Measurements from ENCODE around the gene U2SURP. TPM values are rescaled to one million over a fixed set of nuclear protein-coding genes. Genes with fewer than 3 reads are reported as not detected.

U2SURP gene
- total and polyA plus RNA-seq, 4 donors, result 8.3 to 41.2 (median 30.3) TPM

- Histone ChIP-seq H3K9me3 (ENCODE audit: control insufficient read depth in 4 of 4, low read length in 3 of 4) (no peaks in the 10 kb centered on the region), H3K9ac (ENCODE audit: low read depth in 1 of 2, low read length in 2 of 2) (no peak overlapping the region), H3K27ac (ENCODE audit: low read depth in 1 of 2, low read length in 2 of 2) (no peak overlapping the region), H3K4me1 (ENCODE audit: control insufficient read depth in 4 of 4, insufficient read depth in 4 of 4, low read length in 3 of 4) (peaks cover 5 to 23% (median 20%) of the 10 kb centered on the region in 4 donors), H3K36me3 (ENCODE audit: control insufficient read depth in 4 of 4, insufficient read depth in 3 of 4, low read depth in 1 of 4, low read length in 3 of 4) (no peaks in the 10 kb centered on the region), H3K4me3 (ENCODE audit: low read depth in 1 of 3, low read length in 3 of 3) (no peak overlapping the region), H3K27me3 (ENCODE audit: control insufficient read depth in 4 of 4, insufficient read depth in 4 of 4, low read length in 3 of 4) (no peaks in the 10 kb centered on the region)
- TF ChIP-seq RAD21 (IDR thresholded peaks at IDR 0.05) (peak in 1 of 2 donors; percentile 17), TAF1 (conservative IDR thresholded peaks at IDR 0.05) (no peak)
- WGBS, result 97% methylated on average over 4 of the region's 4 CpGs
- DNase-seq (ENCODE audit: low spot score), result no peak
These were observed 25.9 kb upstream of the U2SURP start for GRCh38 chr3:142975316-142975995.

GRCh38 chr3:142976621-142977398, 24.6 kb upstream of the U2SURP start:
- H3K9ac ChIP-seq (ENCODE audit: low read depth in 1 of 2, low read length in 2 of 2), result no peak overlapping the region
- H3K36me3 ChIP-seq (ENCODE audit: control insufficient read depth in 4 of 4, insufficient read depth in 3 of 4, low read depth in 1 of 4, low read length in 3 of 4), result no peaks in the 10 kb centered on the region
- H3K27me3 ChIP-seq (ENCODE audit: control insufficient read depth in 4 of 4, insufficient read depth in 4 of 4, low read length in 3 of 4), result no peaks in the 10 kb centered on the region
- H3K9me3 ChIP-seq (ENCODE audit: control insufficient read depth in 4 of 4, low read length in 3 of 4), result no peaks in the 10 kb centered on the region
- H3K27ac ChIP-seq (ENCODE audit: low read depth in 1 of 2, low read length in 2 of 2), result no peak overlapping the region
- H3K4me3 ChIP-seq (ENCODE audit: low read depth in 1 of 3, low read length in 3 of 3), result no peak overlapping the region
- 71% methylated on average over 8 of the region's 8 CpGs for WGBS
- TF ChIP-seq, protein P1, sequence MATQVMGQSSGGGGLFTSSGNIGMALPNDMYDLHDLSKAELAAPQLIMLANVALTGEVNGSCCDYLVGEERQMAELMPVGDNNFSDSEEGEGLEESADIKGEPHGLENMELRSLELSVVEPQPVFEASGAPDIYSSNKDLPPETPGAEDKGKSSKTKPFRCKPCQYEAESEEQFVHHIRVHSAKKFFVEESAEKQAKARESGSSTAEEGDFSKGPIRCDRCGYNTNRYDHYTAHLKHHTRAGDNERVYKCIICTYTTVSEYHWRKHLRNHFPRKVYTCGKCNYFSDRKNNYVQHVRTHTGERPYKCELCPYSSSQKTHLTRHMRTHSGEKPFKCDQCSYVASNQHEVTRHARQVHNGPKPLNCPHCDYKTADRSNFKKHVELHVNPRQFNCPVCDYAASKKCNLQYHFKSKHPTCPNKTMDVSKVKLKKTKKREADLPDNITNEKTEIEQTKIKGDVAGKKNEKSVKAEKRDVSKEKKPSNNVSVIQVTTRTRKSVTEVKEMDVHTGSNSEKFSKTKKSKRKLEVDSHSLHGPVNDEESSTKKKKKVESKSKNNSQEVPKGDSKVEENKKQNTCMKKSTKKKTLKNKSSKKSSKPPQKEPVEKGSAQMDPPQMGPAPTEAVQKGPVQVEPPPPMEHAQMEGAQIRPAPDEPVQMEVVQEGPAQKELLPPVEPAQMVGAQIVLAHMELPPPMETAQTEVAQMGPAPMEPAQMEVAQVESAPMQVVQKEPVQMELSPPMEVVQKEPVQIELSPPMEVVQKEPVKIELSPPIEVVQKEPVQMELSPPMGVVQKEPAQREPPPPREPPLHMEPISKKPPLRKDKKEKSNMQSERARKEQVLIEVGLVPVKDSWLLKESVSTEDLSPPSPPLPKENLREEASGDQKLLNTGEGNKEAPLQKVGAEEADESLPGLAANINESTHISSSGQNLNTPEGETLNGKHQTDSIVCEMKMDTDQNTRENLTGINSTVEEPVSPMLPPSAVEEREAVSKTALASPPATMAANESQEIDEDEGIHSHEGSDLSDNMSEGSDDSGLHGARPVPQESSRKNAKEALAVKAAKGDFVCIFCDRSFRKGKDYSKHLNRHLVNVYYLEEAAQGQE (IDR thresholded peaks at IDR 0.05), result no peak
- TF ChIP-seq RXRA (IDR thresholded peaks at IDR 0.05) (peak in 1 of 2 donors; percentile 13), FOXA2 (IDR thresholded peaks at IDR 0.05) (no peak), EGR1 (IDR thresholded peaks at IDR 0.05; ENCODE audit: low read depth in 2 of 2) (no peak), GABPA (IDR thresholded peaks at IDR 0.05 in 1 of 2, conservative IDR thresholded peaks at IDR 0.05 in 1 of 2) (no peak), JUND (IDR thresholded peaks at IDR 0.05) (peak; percentile 41 to 67), YY1 (IDR thresholded peaks at IDR 0.05) (no peak), ATF3 (IDR thresholded peaks at IDR 0.05) (no peak)
- TF ChIP-seq, protein P2, sequence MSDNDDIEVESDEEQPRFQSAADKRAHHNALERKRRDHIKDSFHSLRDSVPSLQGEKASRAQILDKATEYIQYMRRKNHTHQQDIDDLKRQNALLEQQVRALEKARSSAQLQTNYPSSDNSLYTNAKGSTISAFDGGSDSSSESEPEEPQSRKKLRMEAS (IDR thresholded peaks at IDR 0.05), result no peak
- DNase-seq (ENCODE audit: low spot score), result peak; percentile 78
- H3K4me1 ChIP-seq (ENCODE audit: control insufficient read depth in 4 of 4, insufficient read depth in 4 of 4, low read length in 3 of 4), result peaks cover 5 to 23% (median 19%) of the 10 kb centered on the region in 4 donors

GRCh38 chr3:142977399-142977728, 24.0 kb upstream of the U2SURP start:
- TF ChIP-seq, protein P3, sequence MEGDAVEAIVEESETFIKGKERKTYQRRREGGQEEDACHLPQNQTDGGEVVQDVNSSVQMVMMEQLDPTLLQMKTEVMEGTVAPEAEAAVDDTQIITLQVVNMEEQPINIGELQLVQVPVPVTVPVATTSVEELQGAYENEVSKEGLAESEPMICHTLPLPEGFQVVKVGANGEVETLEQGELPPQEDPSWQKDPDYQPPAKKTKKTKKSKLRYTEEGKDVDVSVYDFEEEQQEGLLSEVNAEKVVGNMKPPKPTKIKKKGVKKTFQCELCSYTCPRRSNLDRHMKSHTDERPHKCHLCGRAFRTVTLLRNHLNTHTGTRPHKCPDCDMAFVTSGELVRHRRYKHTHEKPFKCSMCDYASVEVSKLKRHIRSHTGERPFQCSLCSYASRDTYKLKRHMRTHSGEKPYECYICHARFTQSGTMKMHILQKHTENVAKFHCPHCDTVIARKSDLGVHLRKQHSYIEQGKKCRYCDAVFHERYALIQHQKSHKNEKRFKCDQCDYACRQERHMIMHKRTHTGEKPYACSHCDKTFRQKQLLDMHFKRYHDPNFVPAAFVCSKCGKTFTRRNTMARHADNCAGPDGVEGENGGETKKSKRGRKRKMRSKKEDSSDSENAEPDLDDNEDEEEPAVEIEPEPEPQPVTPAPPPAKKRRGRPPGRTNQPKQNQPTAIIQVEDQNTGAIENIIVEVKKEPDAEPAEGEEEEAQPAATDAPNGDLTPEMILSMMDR (IDR thresholded peaks at IDR 0.05; ENCODE audit: low read depth, low read length, missing input control), result no peak
- TF ChIP-seq GABPA (IDR thresholded peaks at IDR 0.05 in 1 of 2, conservative IDR thresholded peaks at IDR 0.05 in 1 of 2) (no peak), FOXA1 (IDR thresholded peaks at IDR 0.05) (no peak), TAF1 (conservative IDR thresholded peaks at IDR 0.05) (no peak), HNF4A (conservative IDR thresholded peaks at IDR 0.05) (no peak)
- H3K36me3 ChIP-seq (ENCODE audit: control insufficient read depth in 4 of 4, insufficient read depth in 3 of 4, low read depth in 1 of 4, low read length in 3 of 4), result no peaks in the 10 kb centered on the region
- H3K27me3 ChIP-seq (ENCODE audit: control insufficient read depth in 4 of 4, insufficient read depth in 4 of 4, low read length in 3 of 4), result no peaks in the 10 kb centered on the region
- no peak overlapping the region for H3K27ac ChIP-seq (ENCODE audit: low read depth in 1 of 2, low read length in 2 of 2)
- H3K4me1 ChIP-seq (ENCODE audit: control insufficient read depth in 4 of 4, insufficient read depth in 4 of 4, low read length in 3 of 4), result peaks cover 5 to 21% (median 18%) of the 10 kb centered on the region in 4 donors
- 12% methylated on average over 1 of the region's 1 CpG for WGBS
- H3K4me3 ChIP-seq (ENCODE audit: low read depth in 1 of 3, low read length in 3 of 3), result no peak overlapping the region
- no peaks in the 10 kb centered on the region for H3K9me3 ChIP-seq (ENCODE audit: control insufficient read depth in 4 of 4, low read length in 3 of 4)
- DNase-seq (ENCODE audit: low spot score), result no peak
- H3K9ac ChIP-seq (ENCODE audit: low read depth in 1 of 2, low read length in 2 of 2), result no peak overlapping the region

Measured in liver (tissue), 9 donors.